T-helper 2 cell treated with Interferon-gamma antibody and Interleukin-4, amounts not matched to agents 5 μg/mL and 100 μg/mL, for 36 hours (primary cell): ENCODE measurements around the gene TMEM161B.
"Not testable (repeated sequence)": the region's sequence is repeated elsewhere in the genome, so short reads cannot be mapped to it uniquely, and the experiment has no call there.

ENCODE experiments used
- DNase-seq: peaks from one replicate; pipeline ENCODE4 v3.0.0; 2021; ENCODE audit warnings: low spot score
- H3K27ac Mint-ChIP-seq: one replicate; pipeline ENCODE4 v1.8.0; 2021; ENCODE audit warnings: mild to moderate bottlenecking, mixed read lengths
- H3K27me3 Mint-ChIP-seq: one replicate; pipeline ENCODE4 v1.8.0; 2021; ENCODE audit warnings: low read depth, mixed read lengths
- H3K36me3 Mint-ChIP-seq: one replicate; pipeline ENCODE4 v1.8.0; 2021; ENCODE audit warnings: low read depth, mixed read lengths
- H3K4me1 Mint-ChIP-seq: one replicate; pipeline ENCODE4 v1.8.0; 2021; ENCODE audit warnings: low read depth, mixed read lengths
- H3K4me3 Mint-ChIP-seq: one replicate; pipeline ENCODE4 v1.8.0; 2022; ENCODE audit warnings: mild to moderate bottlenecking, moderate library complexity, mixed read lengths
- H3K9me3 Mint-ChIP-seq: one replicate; pipeline ENCODE4 v1.8.0; 2021; ENCODE audit warnings: mixed read lengths

Gene TMEM161B

DNA sequence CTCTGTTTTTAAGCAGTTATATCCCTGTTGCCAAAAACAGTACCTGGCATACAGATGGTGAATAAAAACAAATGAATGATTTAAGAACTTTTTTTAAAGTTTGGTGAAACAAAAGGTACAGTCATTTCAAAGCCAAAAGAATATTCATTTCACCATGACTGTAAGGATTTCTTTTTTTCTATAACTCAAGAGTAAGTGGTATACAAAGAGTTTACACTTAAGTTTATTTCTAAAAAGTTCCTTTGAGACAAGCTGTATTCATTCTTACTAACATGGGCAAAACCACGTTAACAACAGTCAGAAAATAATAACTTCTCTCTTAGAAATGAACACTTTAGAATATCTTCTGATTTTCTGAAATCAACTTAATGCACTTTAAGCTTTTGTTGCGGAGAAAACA lies 5.3 kb downstream of the TMEM161B start:
- H3K27ac Mint-ChIP-seq, result no peak overlapping the region

GRCh38 chr5:88262116-88262515 lies 6.5 kb downstream of the TMEM161B start:
- Mint-ChIP-seq H3K27ac (no peak overlapping the region), H3K9me3 (peaks cover 12% of the 10 kb centered on the region), H3K36me3 (peaks cover 56% of the 10 kb centered on the region), H3K4me3 (no peak overlapping the region), H3K27me3 (no peaks in the 10 kb centered on the region), H3K4me1 (peaks cover 22% of the 10 kb centered on the region)
- no peak for DNase-seq

More for the DNA sequence above, 5.3 kb downstream of the TMEM161B start:
- peaks cover 54% of the 10 kb centered on the region for H3K36me3 Mint-ChIP-seq
- H3K4me1 Mint-ChIP-seq, result peaks cover 32% of the 10 kb centered on the region
- no peaks in the 10 kb centered on the region for H3K27me3 Mint-ChIP-seq
- no peak for DNase-seq
- H3K9me3 Mint-ChIP-seq, result peaks cover 12% of the 10 kb centered on the region
- H3K4me3 Mint-ChIP-seq, result no peak overlapping the region

- peaks cover 12% of the 10 kb centered on the region for H3K4me1 Mint-ChIP-seq
- H3K27me3 Mint-ChIP-seq, result no peaks in the 10 kb centered on the region
- no peak overlapping the region for H3K4me3 Mint-ChIP-seq
- no peaks in the 10 kb centered on the region for H3K9me3 Mint-ChIP-seq
- H3K36me3 Mint-ChIP-seq, result peaks cover 36% of the 10 kb centered on the region
- no peak overlapping the region for H3K27ac Mint-ChIP-seq
- no peak for DNase-seq
Measured at GRCh38 chr5:88258636-88259035, 10.0 kb downstream of the TMEM161B start.

DNA sequence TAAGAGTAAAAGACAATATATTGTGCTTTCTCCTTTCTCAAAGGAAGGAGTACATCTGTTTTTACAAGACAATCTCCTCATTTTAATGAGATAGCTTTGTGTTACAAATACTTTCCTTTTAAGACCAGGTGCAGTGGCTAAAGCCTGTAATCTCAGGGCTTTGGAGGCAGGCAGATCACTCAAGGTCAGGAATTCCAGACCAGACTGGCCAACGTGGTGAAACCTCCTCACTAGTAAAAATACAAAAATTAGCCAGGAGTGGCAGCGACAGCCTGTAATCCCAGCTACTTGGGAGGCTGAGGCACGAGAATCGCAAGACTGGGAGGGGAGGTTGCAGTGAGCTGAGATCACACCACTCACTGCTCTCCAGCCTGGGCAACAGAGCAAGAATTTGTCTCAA lies 11.8 kb downstream of the TMEM161B start:
- peaks cover 11% of the 10 kb centered on the region for H3K4me1 Mint-ChIP-seq

DNA sequence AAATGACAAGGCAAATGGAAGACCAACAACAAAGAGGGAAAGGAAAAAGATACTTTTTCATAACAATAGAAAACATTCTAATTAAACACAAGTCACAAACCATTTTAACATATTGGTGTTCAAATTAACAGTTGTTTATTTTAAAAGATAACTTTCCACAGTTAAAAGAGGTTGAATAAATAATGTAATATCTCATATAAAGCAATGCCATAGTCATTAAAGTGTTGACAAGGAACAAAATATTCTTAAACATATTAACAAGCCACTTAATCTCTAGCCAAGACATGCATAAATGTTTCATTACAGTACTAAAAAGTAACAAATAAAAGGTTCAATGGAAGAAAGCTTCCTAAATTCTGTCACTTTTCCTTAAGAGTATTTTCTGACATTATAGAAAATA lies 12.6 kb downstream of the TMEM161B start:
- Mint-ChIP-seq H3K9me3 (no peaks in the 10 kb centered on the region), H3K27me3 (no peaks in the 10 kb centered on the region), H3K27ac (no peak overlapping the region), H3K4me1 (peaks cover 11% of the 10 kb centered on the region), H3K36me3 (peaks cover 23% of the 10 kb centered on the region), H3K4me3 (no peak overlapping the region)
- DNase-seq, result no peak

More for the DNA sequence above, 11.8 kb downstream of the TMEM161B start:
- Mint-ChIP-seq H3K36me3 (peaks cover 28% of the 10 kb centered on the region), H3K27ac (no peak overlapping the region), H3K9me3 (no peaks in the 10 kb centered on the region), H3K27me3 (no peaks in the 10 kb centered on the region), H3K4me3 (no peak overlapping the region)
- DNase-seq, result no peak

DNA sequence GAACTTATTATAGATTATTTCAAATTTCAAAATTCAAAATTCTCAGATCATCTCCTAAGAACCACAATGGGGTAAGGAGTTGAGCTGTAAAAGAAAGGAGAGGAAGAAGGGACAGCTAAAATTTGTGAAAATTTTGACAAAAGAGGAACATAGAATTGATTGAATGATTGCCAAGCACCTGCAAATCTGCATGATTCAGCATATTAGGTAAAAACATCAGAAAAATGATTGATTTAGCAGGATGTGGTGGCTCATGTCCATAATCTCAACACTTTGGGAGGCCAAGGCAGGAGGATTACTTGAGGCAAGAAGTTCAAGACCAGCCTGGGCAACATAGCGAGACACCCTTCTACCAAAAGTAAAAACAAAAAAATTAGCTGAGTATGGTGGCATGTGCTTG lies 14.3 kb downstream of the TMEM161B start:
- Mint-ChIP-seq H3K36me3 (peaks cover 31% of the 10 kb centered on the region), H3K4me3 (no peak overlapping the region), H3K27me3 (no peaks in the 10 kb centered on the region), H3K4me1 (peaks cover 25% of the 10 kb centered on the region), H3K9me3 (no peaks in the 10 kb centered on the region), H3K27ac (no peak overlapping the region)
- no peak for DNase-seq

GRCh38 chr5:88251048-88251711 lies 17.5 kb downstream of the TMEM161B start:
- Mint-ChIP-seq H3K4me1 (peaks cover 35% of the 10 kb centered on the region), H3K27ac (peak overlapping the region; percentile 70), H3K9me3 (no peaks in the 10 kb centered on the region), H3K36me3 (peaks cover 30% of the 10 kb centered on the region), H3K27me3 (no peaks in the 10 kb centered on the region), H3K4me3 (peak overlapping the region; percentile 13)
- DNase-seq, result peak; percentile 63

- Mint-ChIP-seq H3K4me3 (no peak overlapping the region), H3K36me3 (peaks cover 31% of the 10 kb centered on the region), H3K9me3 (no peaks in the 10 kb centered on the region), H3K27ac (no peak overlapping the region), H3K27me3 (no peaks in the 10 kb centered on the region), H3K4me1 (peaks cover 33% of the 10 kb centered on the region)
- DNase-seq, result no peak
Measured at GRCh38 chr5:88250010-88250409, 18.6 kb downstream of the TMEM161B start.

GRCh38 chr5:88248743-88249540 lies 19.7 kb downstream of the TMEM161B start:
- no peak overlapping the region for H3K4me3 Mint-ChIP-seq

DNA sequence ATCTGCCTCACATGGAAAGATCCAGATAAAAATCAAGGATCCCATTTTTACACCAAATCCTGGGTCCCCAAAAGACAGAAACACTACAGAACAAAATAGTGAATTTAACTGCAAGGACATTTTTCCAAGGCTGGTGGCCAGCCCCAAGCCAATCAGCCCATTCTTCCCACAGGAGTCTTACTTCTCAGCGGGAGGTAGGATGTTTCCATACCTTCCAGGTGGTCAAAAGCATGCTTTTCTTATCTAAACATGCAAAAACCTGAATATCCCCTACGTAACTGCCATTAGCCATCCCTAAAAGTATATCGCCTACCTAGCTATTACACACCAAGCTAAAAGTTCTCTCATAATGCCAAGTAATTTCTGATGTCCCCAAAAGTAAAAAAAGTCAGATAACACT lies 20.6 kb downstream of the TMEM161B start:
- DNase-seq, result no peak
- H3K36me3 Mint-ChIP-seq, result peaks cover 26% of the 10 kb centered on the region
- H3K27me3 Mint-ChIP-seq, result no peaks in the 10 kb centered on the region
- H3K27ac Mint-ChIP-seq, result no peak overlapping the region
- H3K4me3 Mint-ChIP-seq, result no peak overlapping the region
- no peaks in the 10 kb centered on the region for H3K9me3 Mint-ChIP-seq
- peaks cover 38% of the 10 kb centered on the region for H3K4me1 Mint-ChIP-seq

More at GRCh38 chr5:88248743-88249540, 19.7 kb downstream of the TMEM161B start:
- H3K27ac Mint-ChIP-seq, result no peak overlapping the region
- peaks cover 26% of the 10 kb centered on the region for H3K36me3 Mint-ChIP-seq
- H3K27me3 Mint-ChIP-seq, result no peaks in the 10 kb centered on the region
- DNase-seq, result peak; percentile 18
- H3K4me1 Mint-ChIP-seq, result peaks cover 34% of the 10 kb centered on the region
- H3K9me3 Mint-ChIP-seq, result no peaks in the 10 kb centered on the region

DNA sequence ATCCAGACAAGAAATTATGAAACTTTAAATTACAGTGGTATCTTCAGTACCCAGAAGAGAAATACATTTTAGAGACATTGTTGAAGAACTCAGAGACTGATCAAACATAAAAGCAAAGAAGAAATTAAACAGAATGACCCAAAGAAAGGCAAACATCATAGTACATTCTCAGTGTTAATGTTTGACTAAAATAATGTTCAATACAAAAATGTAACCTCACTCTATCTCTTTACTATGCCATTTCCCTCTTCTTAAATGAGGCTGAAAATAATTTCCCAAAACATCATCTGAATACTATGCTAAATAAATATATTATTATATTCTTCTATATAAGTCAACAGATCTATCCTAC lies 22.8 kb downstream of the TMEM161B start:
- H3K9me3 Mint-ChIP-seq, result no peaks in the 10 kb centered on the region
- peaks cover 24% of the 10 kb centered on the region for H3K36me3 Mint-ChIP-seq
- no peak for DNase-seq
- H3K4me1 Mint-ChIP-seq, result peaks cover 34% of the 10 kb centered on the region
- H3K27ac Mint-ChIP-seq, result no peak overlapping the region
- H3K27me3 Mint-ChIP-seq, result no peaks in the 10 kb centered on the region
- H3K4me3 Mint-ChIP-seq, result no peak overlapping the region

GRCh38 chr5:88245241-88245892 lies 23.3 kb downstream of the TMEM161B start:
- H3K4me3 Mint-ChIP-seq, result no peak overlapping the region
- peaks cover 21% of the 10 kb centered on the region for H3K36me3 Mint-ChIP-seq
- H3K4me1 Mint-ChIP-seq, result peaks cover 30% of the 10 kb centered on the region
- no peaks in the 10 kb centered on the region for H3K27me3 Mint-ChIP-seq
- H3K9me3 Mint-ChIP-seq, result no peaks in the 10 kb centered on the region
- H3K27ac Mint-ChIP-seq, result no peak overlapping the region
- DNase-seq, result no peak

GRCh38 chr5:88244686-88245085 lies 24.0 kb downstream of the TMEM161B start:
- DNase-seq, result no peak
- no peak overlapping the region for H3K4me3 Mint-ChIP-seq

GRCh38 chr5:88243493-88243892 lies 25.2 kb downstream of the TMEM161B start:
- H3K27me3 Mint-ChIP-seq, DNase-seq, H3K9me3 Mint-ChIP-seq, H3K4me3 Mint-ChIP-seq, H3K27ac Mint-ChIP-seq: not testable (repeated sequence)
- peaks cover 20% of the 10 kb centered on the region for H3K4me1 Mint-ChIP-seq
- H3K36me3 Mint-ChIP-seq, result peaks cover 24% of the 10 kb centered on the region

More at GRCh38 chr5:88244686-88245085, 24.0 kb downstream of the TMEM161B start:
- peaks cover 25% of the 10 kb centered on the region for H3K4me1 Mint-ChIP-seq
- no peak overlapping the region for H3K27ac Mint-ChIP-seq
- H3K9me3 Mint-ChIP-seq, result no peaks in the 10 kb centered on the region
- no peaks in the 10 kb centered on the region for H3K27me3 Mint-ChIP-seq
- H3K36me3 Mint-ChIP-seq, result peaks cover 17% of the 10 kb centered on the region
